Heart right ventricle (tissue), 16 donors: ENCODE data around the gene CCDC172. TPM values are rescaled to one million over a fixed set of nuclear protein-coding genes. Genes with fewer than 3 reads are reported as not detected.

Experiments used
- ATAC-seq, 8 donors: fragments of 200-7000 bp; cut with Tn5 transposase; one replicate each; pipeline ENCODE4 v1.9.1; 2020; ENCODE audit warnings: mild to moderate bottlenecking in 8 of 8, moderate library complexity in 8 of 8, moderate number of reproducible peaks in 1 of 8
- DNase-seq, 2 donors: peaks; one replicate each; pipeline ENCODE4 v3.0.0-alpha.2; 2020
- H3K27ac ChIP-seq, 10 donors: fragments of 200-600 bp; sonication (generic) in 2 of 10; one replicate each; pipeline versions ENCODE4 v1.5.0 to v1.8.0; 2020 to 2022; ENCODE audit warnings: mild to moderate bottlenecking in 3 of 10
- H3K27me3 ChIP-seq, 7 donors: fragments of 200-600 bp; one replicate each; pipeline ENCODE4 v1.8.0; 2021 to 2022; ENCODE audit warnings: mild to moderate bottlenecking in 2 of 7
- H3K36me3 ChIP-seq, 9 donors: fragments of 200-600 bp; sonication (generic) in 1 of 9; one replicate each; pipeline versions ENCODE4 v1.5.0 to v1.8.0; 2020 to 2022; ENCODE audit warnings: mild to moderate bottlenecking in 2 of 9
- H3K4me1 ChIP-seq, 9 donors: fragments of 200-600 bp; sonication (generic) in 1 of 9; one replicate each; pipeline versions ENCODE4 v1.5.0 to v1.8.0; 2020 to 2022; ENCODE audit warnings: mild to moderate bottlenecking in 4 of 9
- H3K4me3 ChIP-seq, 10 donors: fragments of 200-600 bp; sonication (generic) in 2 of 10; one replicate each; pipeline versions ENCODE4 v1.5.0 to v1.8.0; 2020 to 2022; ENCODE audit warnings: mild to moderate bottlenecking in 7 of 10, moderate library complexity in 2 of 10
- H3K9me3 ChIP-seq, 11 donors: fragments of 200-600 bp in 10 of 11; sonication (generic) in 2 of 11; one replicate each; pipeline versions ENCODE4 v1.5.0 to v1.8.0; 2013 to 2022; ENCODE audit warnings: mild to moderate bottlenecking in 2 of 11, control low read depth in 1 of 11, moderate library complexity in 1 of 11
- CTCF ChIP-seq, 9 donors: fragments of 200-600 bp; sonication (generic) in 2 of 9; IDR thresholded peaks; one replicate each; pipeline versions ENCODE4 v1.5.0 to v1.8.0; 2021 to 2022; ENCODE audit warnings: antibody characterized with exemption in 9 of 9, mild to moderate bottlenecking in 5 of 9, moderate library complexity in 1 of 9
- WGBS, 2 donors: extraction: QIAGEN DNeasy Blood & Tissue Kit; methylation state at CpG; one replicate each; pipeline ENCODE4 v1.1.7; 2013; ENCODE audit warnings: inconsistent platforms in 1 of 2; 5-methylcytosine and 5-hydroxymethylcytosine counted together
- intact Hi-C, 10 donors: fragments of 100-400 bp; cut with DNase I; formaldehyde crosslinking; loops; one replicate each; pipeline versions ENCODE4 v1.11.1 to v1.14.2; 2022
- polyA plus RNA-seq, 2 donors: library from polyadenylated mRNA; stranded (reverse); fragments of 200-250 nt; gene quantifications; one replicate each; pipeline ENCODE4 v1.2.3, GENCODE V29; 2013
- total RNA-seq, 10 donors: library from RNA; stranded (reverse); fragmentation: NEBNext Ultra II Directional in 3 of 10; extraction: Animal tissue kit (Norgen Biotek cat#: 25700) in 3 of 10; gene quantifications; one replicate each; pipeline versions ENCODE4 v1.2.1 to v1.2.4, GENCODE V29; 2021 to 2023
- donor health status: Arrhythmogenic right ventricular cardiomyopathy.
- donor health status: ischemic (EF 13 %, LVEDD 7.1; RV severe dilation, severe dysfunction).
- donor health status: healthy with polysubstance abuse.
- donor health status: DM: no; HTN: yes; CAD: no.
- donor health status: DM: no; HTN: no; CAD: no.
- donor health status: ischemic (EF 25% LVEDD 6.9; RV normal size, moderate dysfunction).
- donor health status: ischemic (EF 25% LVEDD 5.7; RV mildly dilated, moderate dysfunction).
- donor health status: healthy.
- donor health status: DM: yes; HTN: yes; CAD: no.
- donor health status: Ischemic cardiomyopathy.
- donor health status: ischemic (EF 35%, LVEDD 5.7; RV mildly dilated, moderate dysfunction).
- donor health status: nonischemic (EF 11% LVEDD 7.7; RV severe dilation, severe dysfunction).
- donor health status: DM: yes; HTN: yes; CAD: no.
- donor health status: PGD.
- donor health status: ischemic (EF 29% LVEDD 5.4; RV normal size, mild dysfunction).
- donor health status: nonischemic (EF 23%, LVEDD 6.1; RV moderate dilation, normal function).

The CCDC172 gene
- total and polyA plus RNA-seq, 12 donors = not detected

GRCh38 chr10:116353817-116354216 lies 29.6 kb downstream of the CCDC172 start:
- H3K4me3 ChIP-seq = no peak overlapping the region
- no peaks in the 10 kb centered on the region for H3K4me1 ChIP-seq
- H3K36me3 ChIP-seq = no peaks in the 10 kb centered on the region
- DNase-seq = no peak
- peaks cover 0 to 9% (median 0%) of the 10 kb centered on the region in 7 donors for H3K27me3 ChIP-seq
- no peak overlapping the region for H3K27ac ChIP-seq
- peaks cover 0 to 16% (median 0%) of the 10 kb centered on the region in 11 donors for H3K9me3 ChIP-seq
- intact Hi-C loops = no loop called here
- 81 to 86% methylated on average over 4 of the region's 4 CpGs for whole genome bisulfite sequencing, 2 donors
- ATAC-seq = no peak
- no peak for TF ChIP-seq CTCF (IDR thresholded peaks at IDR 0.05)

GRCh38 chr10:116355341-116355740 lies 31.1 kb downstream of the CCDC172 start:
- Histone ChIP-seq H3K9me3 (peaks cover 0 to 16% (median 0%) of the 10 kb centered on the region in 11 donors), H3K4me3 (no peak overlapping the region), H3K27me3 (peaks cover 0 to 2% (median 0%) of the 10 kb centered on the region in 7 donors), H3K27ac (no peak overlapping the region), H3K36me3 (no peaks in the 10 kb centered on the region), H3K4me1 (no peaks in the 10 kb centered on the region)
- no peak for ATAC-seq
- WGBS, 2 donors = 93 to 96% methylated on average over 2 of the region's 2 CpGs
- no peak for DNase-seq
- no peak for TF ChIP-seq CTCF (IDR thresholded peaks at IDR 0.05)
- intact Hi-C loops = no loop called here

DNA sequence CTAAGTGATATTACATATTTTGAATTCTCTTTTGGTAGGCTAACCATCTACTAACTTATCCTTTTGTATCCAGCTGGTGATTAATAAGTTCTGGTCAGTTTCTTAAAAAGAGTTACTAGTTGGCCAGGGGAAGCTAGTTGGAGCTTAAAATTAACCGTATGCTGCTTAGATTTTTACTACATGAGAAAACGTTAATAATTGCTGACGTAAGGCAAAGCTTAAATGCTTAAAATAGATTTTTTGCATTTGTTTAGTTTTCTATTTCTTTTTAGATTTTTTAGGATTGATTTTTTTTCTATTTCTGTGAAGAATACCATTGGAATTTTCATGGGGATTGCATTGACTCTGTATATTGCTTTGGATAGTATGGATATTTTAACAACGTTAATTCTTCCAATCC lies 32.6 kb downstream of the CCDC172 start:
- Histone ChIP-seq H3K4me1 (no peaks in the 10 kb centered on the region), H3K27me3 (no peaks in the 10 kb centered on the region), H3K4me3 (no peak overlapping the region), H3K36me3 (no peaks in the 10 kb centered on the region), H3K9me3 (peaks cover 0 to 12% (median 0%) of the 10 kb centered on the region in 11 donors), H3K27ac (no peak overlapping the region)
- no peak for TF ChIP-seq CTCF (IDR thresholded peaks at IDR 0.05)
- 85 to 93% methylated on average over 4 of the region's 4 CpGs for WGBS, 2 donors
- ATAC-seq (no peak), DNase-seq (no peak)
- intact Hi-C loops = no loop called here

- Histone ChIP-seq H3K4me3 (no peak overlapping the region), H3K9me3 (no peaks in the 10 kb centered on the region), H3K27ac (no peak overlapping the region), H3K4me1 (no peaks in the 10 kb centered on the region), H3K27me3 (no peaks in the 10 kb centered on the region), H3K36me3 (no peaks in the 10 kb centered on the region)
- ATAC-seq (no peak), DNase-seq (no peak)
- no peak for TF ChIP-seq CTCF (IDR thresholded peaks at IDR 0.05)
- intact Hi-C loops = no loop called here
Measured at GRCh38 chr10:116364868-116365267, 40.6 kb downstream of the CCDC172 start.
